OCI-LY1 (cell line): ENCODE results near the gene PPM1D.

Experiments used
- CTCF ChIP-seq: fragments of 200-600 bp; sonication (generic), shearing (Covaris generic); IDR thresholded peaks from 2 replicates; pipeline ENCODE4 v1.5.1; 2017; ENCODE audit warnings: mild to moderate bottlenecking, antibody characterized with exemption, low read length, moderate library complexity, mixed read lengths
- EZH2 ChIP-seq: fragments of 200-600 bp; sonication (generic), shearing (Covaris generic); IDR thresholded peaks from 2 replicates; pipeline ENCODE4 v1.8.0; 2017; ENCODE audit warnings: borderline replicate concordance, mixed run types, mild to moderate bottlenecking, antibody characterized with exemption, low read length, moderate library complexity, mixed read lengths

GRCh38 chr17:60579090-60579489 is 20.9 kb upstream of the PPM1D start:
- no peak for TF ChIP-seq CTCF
- no peak for TF ChIP-seq EZH2
